HG03135 (cell line): Measurements from ENCODE around the gene IFT80.
"Not testable (repeated sequence)": the region's sequence is repeated elsewhere in the genome, so short reads cannot be mapped to it uniquely, and the experiment has no call there.

Experiments used
- ATAC-seq: cut with Tn5 transposase; IDR thresholded peaks from one replicate; pipeline ENCODE4 v1.9.1; 2021; ENCODE audit warnings: mild to moderate bottlenecking, moderate library complexity; ENCODE audit not compliant: unreplicated experiment

IFT80 gene

GRCh38 chr3:160280836-160281235 is 118.2 kb downstream of the IFT80 start:
- no peak for ATAC-seq

GRCh38 chr3:160279657-160280056 is 119.4 kb downstream of the IFT80 start:
- no peak for ATAC-seq

GRCh38 chr3:160278210-160278609 is 120.8 kb downstream of the IFT80 start:
- no peak for ATAC-seq

- ATAC-seq: no peak
These were observed 133.9 kb downstream of the IFT80 start for GRCh38 chr3:160265088-160265487.

GRCh38 chr3:160260587-160261270 is 138.3 kb downstream of the IFT80 start:
- ATAC-seq: no peak

- ATAC-seq: no peak
These were observed 139.4 kb downstream of the IFT80 start for GRCh38 chr3:160259589-160259988.

GRCh38 chr3:160257606-160258005 is 141.4 kb downstream of the IFT80 start:
- no peak for ATAC-seq

- ATAC-seq: no peak
These were observed 145.7 kb downstream of the IFT80 start for GRCh38 chr3:160253298-160253697.

- ATAC-seq: no peak
These were observed 151.3 kb downstream of the IFT80 start for GRCh38 chr3:160247766-160248165.

- ATAC-seq: no peak
These were observed 153.7 kb downstream of the IFT80 start for GRCh38 chr3:160245261-160245800.

- not testable (repeated sequence) for ATAC-seq
These were observed 158.3 kb downstream of the IFT80 start for GRCh38 chr3:160240719-160241118.

GRCh38 chr3:160232014-160232413 is 167.0 kb downstream of the IFT80 start:
- ATAC-seq: no peak

- no peak for ATAC-seq
These were observed 171.6 kb downstream of the IFT80 start for GRCh38 chr3:160227419-160227818.

- no peak for ATAC-seq
These were observed 172.8 kb downstream of the IFT80 start for GRCh38 chr3:160226026-160226907.

- peak; percentile 88 for ATAC-seq
These were observed 173.6 kb downstream of the IFT80 start, which contains the start of gene C3orf80 for GRCh38 chr3:160225176-160226025. C3orf80 (plus strand) TSS chr3:160225422; CDS start chr3:160225636, 214 bp downstream.

- ATAC-seq: no peak
These were observed 174.2 kb downstream of the IFT80 start for GRCh38 chr3:160224811-160225175.

GRCh38 chr3:160224256-160224655 is 174.8 kb downstream of the IFT80 start:
- ATAC-seq: no peak

- no peak for ATAC-seq
These were observed 178.0 kb downstream of the IFT80 start for GRCh38 chr3:160221019-160221418.

- ATAC-seq: no peak
These were observed 179.0 kb downstream of the IFT80 start for GRCh38 chr3:160220038-160220437.

- ATAC-seq: no peak
These were observed 180.9 kb downstream of the IFT80 start for GRCh38 chr3:160218136-160218535.

GRCh38 chr3:160217675-160218074 is 181.3 kb downstream of the IFT80 start:
- ATAC-seq: no peak
